ENCODE measurements around the gene ADPRHL1.

- TF ChIP-seq POLR2A (IDR thresholded peaks at IDR 0.05): no peak
- TF ChIP-seq CTCF (IDR thresholded peaks at IDR 0.05): no peak
- no peak for TF ChIP-seq EP300 (IDR thresholded peaks at IDR 0.05)
Observed at GRCh38 chr13:113365583-113365970, 87.7 kb downstream of the ADPRHL1 start.

Measured in sigmoid colon (tissue), 4 donors.